ENCODE results near the gene REXO5. TPM values are rescaled to one million over a fixed set of nuclear protein-coding genes. Genes with fewer than 3 reads are reported as not detected.

Gene REXO5
- total RNA-seq, 8 experiments from 2014 or later, result 2.1 to 16.9 (median 6.4) TPM

DNA sequence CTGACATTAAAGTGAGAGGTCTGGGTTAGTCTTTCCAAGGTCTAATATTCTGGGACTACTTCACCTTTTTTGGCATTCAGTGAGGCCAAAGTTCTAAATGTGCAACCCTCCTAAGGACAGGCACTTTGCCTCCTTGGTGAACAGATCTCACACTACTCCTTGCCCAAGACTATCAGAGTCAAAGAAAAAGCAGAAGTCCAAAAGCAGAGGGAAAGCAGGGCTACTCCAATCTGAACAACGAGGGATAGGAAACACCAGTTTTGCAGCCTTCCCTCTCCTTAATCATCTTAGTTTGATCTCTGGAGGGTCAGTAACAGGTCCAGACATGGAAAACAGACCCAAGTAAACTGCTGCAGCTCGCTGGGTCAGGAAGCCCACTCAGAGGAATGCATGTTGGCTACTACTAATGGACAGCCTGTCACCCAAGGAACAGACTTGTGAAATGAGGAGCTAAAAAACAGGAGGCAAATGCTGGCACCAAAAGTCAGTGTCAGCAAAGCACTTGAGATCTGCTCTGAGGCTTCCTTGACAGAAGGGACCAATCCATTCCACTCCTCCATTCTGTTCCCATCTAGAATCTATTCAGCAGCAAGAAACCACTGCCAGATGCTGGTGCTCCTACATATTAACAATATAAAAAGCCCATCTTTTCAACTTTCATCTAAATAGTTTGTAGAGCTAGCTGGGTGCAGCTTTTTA is 63.9 kb downstream of the REXO5 start:
- H3K27ac ChIP-seq, result no peak overlapping the region
- in situ Hi-C loops (cut with MboI; ENCODE audit: low pct_unique_long_range_greater_than_20kb in 2 of 9, low sequenced_read_pairs in 9 of 9, unreplicated experiment in 9 of 9), result loop anchor here in 5 of 9 experiments (25.0 kb wide), 2 partner anchors 217 to 1467 kb away; no protein-coding TSS in a partner anchor
- no peak for ATAC-seq (replicated peaks in 6 of 8)
- 40 to 93% methylated on average over 2 of the region's 2 CpGs; no CpG with 5 or more reads in 8 of the 10 experiments for WGBS, 10 experiments
- no peak overlapping the region for H3K4me3 ChIP-seq
- H3K4me1 ChIP-seq (replicated peaks in 1 of 2), result peaks cover 4 to 8% of the 10 kb centered on the region in 2 donors

GRCh38 chr16:20871258-20871657 is 64.9 kb downstream of the REXO5 start:
- 33 to 100% (median 75%) methylated on average over 1 to 2 of the region's 2 CpGs; no CpG with 5 or more reads in 1 of the 10 experiments for WGBS, 10 experiments
- no peak for ATAC-seq (replicated peaks in 6 of 8)
- Histone ChIP-seq H3K4me3 (no peak overlapping the region), H3K4me1 (replicated peaks in 1 of 2) (peaks cover 3 to 7% of the 10 kb centered on the region in 2 donors), H3K27ac (no peak overlapping the region)
- in situ Hi-C loops (cut with MboI; ENCODE audit: low pct_unique_long_range_greater_than_20kb in 2 of 9, low sequenced_read_pairs in 9 of 9, unreplicated experiment in 9 of 9), result loop anchor here in 5 of 9 experiments (25.0 kb wide), 2 partner anchors 216 to 1466 kb away; no protein-coding TSS in a partner anchor

GRCh38 chr16:20871941-20872815 is 65.9 kb downstream of the REXO5 start:
- in situ Hi-C loops (cut with MboI; ENCODE audit: low pct_unique_long_range_greater_than_20kb in 2 of 9, low sequenced_read_pairs in 9 of 9, unreplicated experiment in 9 of 9), result loop anchor here in 5 of 9 experiments (25.0 kb wide), 2 partner anchors 215 to 1465 kb away; no protein-coding TSS in a partner anchor
- H3K27ac ChIP-seq, result no peak overlapping the region
- ATAC-seq (replicated peaks in 6 of 8), result no peak
- no peak overlapping the region for H3K4me3 ChIP-seq
- peaks cover 2 to 3% of the 10 kb centered on the region in 2 donors for H3K4me1 ChIP-seq (replicated peaks in 1 of 2)
- 72 to 96% (median 85%) methylated on average over 2 to 9 of the region's 9 CpGs for WGBS, 10 experiments

DNA sequence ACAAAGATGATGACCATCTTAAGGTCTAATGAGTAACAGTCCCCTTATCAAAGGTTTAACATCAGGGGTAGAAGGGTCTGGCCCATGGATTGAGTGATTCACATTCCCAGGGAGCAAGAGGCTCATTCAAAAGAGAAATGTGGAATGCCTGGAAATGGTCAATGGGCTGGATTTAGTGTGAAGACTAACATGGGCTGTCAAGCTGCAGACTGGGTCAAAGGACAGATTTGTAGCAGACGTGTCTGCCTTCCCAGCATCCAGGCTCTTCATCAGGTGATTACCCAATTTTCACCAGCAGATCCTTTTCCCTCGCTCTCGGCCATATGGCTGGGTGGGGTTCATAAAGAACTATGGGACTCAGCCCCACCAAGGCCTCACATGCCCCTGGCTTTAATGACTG is 67.0 kb downstream of the REXO5 start:
- Histone ChIP-seq H3K27ac (no peak overlapping the region), H3K4me1 (replicated peaks in 1 of 2) (peaks cover 3 to 5% of the 10 kb centered on the region in 2 donors), H3K4me3 (no peak overlapping the region)
- ATAC-seq (replicated peaks in 6 of 8), result no peak
- 60 to 100% (median 80%) methylated on average over 1 to 3 of the region's 3 CpGs; no CpG with 5 or more reads in 6 of the 10 experiments for WGBS, 10 experiments
- in situ Hi-C loops (cut with MboI; ENCODE audit: low pct_unique_long_range_greater_than_20kb in 2 of 9, low sequenced_read_pairs in 9 of 9, unreplicated experiment in 9 of 9), result loop anchor here in 5 of 9 experiments (25.0 kb wide), 2 partner anchors 214 to 1464 kb away; no protein-coding TSS in a partner anchor

- ATAC-seq (replicated peaks in 6 of 8), result no peak
- Histone ChIP-seq H3K4me1 (replicated peaks in 1 of 2) (peaks cover 11 to 13% of the 10 kb centered on the region in 2 donors), H3K27ac (no peak overlapping the region), H3K4me3 (no peak overlapping the region)
- in situ Hi-C loops (cut with MboI; ENCODE audit: low pct_unique_long_range_greater_than_20kb in 2 of 9, low sequenced_read_pairs in 9 of 9, unreplicated experiment in 9 of 9), result loop anchor here in 5 of 9 experiments (25.0 kb wide), 2 partner anchors 213 to 1463 kb away; no protein-coding TSS in a partner anchor
- 60 to 100% (median 90%) methylated on average over 1 to 4 of the region's 4 CpGs for WGBS, 10 experiments
These were observed 67.8 kb downstream of the REXO5 start for GRCh38 chr16:20874088-20874581.

GRCh38 chr16:20875355-20875650 is 69.0 kb downstream of the REXO5 start:
- no peak overlapping the region for H3K27ac ChIP-seq
- in situ Hi-C loops (cut with MboI; ENCODE audit: low pct_unique_long_range_greater_than_20kb in 2 of 9, low sequenced_read_pairs in 9 of 9, unreplicated experiment in 9 of 9), result no loop called here
- no peak overlapping the region for H3K4me3 ChIP-seq
- H3K4me1 ChIP-seq (replicated peaks in 1 of 2), result peaks cover 17 to 25% of the 10 kb centered on the region in 2 donors
- WGBS, 10 experiments, result 50 to 100% (median 83%) methylated on average over 1 of the region's 1 CpG; no CpG with 5 or more reads in 5 of the 10 experiments
- ATAC-seq (replicated peaks in 6 of 8), result peak in 7 of 8 experiments; percentile 20 to 88 (median 54)

DNA sequence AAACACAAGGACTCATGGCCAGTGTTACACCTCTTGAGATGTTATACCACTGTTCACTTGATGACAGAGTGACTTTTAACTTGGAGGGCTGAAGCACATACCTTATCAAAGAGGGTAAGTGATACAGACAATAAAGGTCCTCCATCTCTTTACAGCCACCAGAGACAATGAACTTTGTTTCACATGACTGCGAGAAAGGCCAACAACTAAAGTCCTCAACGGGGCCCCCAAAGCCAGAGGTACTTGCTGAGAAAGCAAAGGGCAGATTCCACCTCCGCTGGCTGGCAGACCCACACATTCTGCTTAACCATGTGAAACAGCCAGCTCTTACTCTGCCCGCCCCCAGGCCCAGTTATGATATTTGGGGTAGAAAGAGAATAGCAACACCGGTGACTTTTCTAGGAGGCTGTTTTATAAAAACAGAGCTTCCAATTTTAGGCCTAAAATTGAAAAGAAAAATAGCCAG is 72.4 kb downstream of the REXO5 start:
- no peak overlapping the region for H3K27ac ChIP-seq
- peak in 5 of 8 experiments; percentile 13 to 38 (median 24) for ATAC-seq (replicated peaks in 6 of 8)
- in situ Hi-C loops (cut with MboI; ENCODE audit: low pct_unique_long_range_greater_than_20kb in 2 of 9, low sequenced_read_pairs in 9 of 9, unreplicated experiment in 9 of 9), result no loop called here
- peaks cover 17 to 25% of the 10 kb centered on the region in 2 donors for H3K4me1 ChIP-seq (replicated peaks in 1 of 2)
- WGBS, 10 experiments, result 20 to 100% (median 67%) methylated on average over 2 to 4 of the region's 5 CpGs; no CpG with 5 or more reads in 3 of the 10 experiments
- H3K4me3 ChIP-seq, result no peak overlapping the region

- no peak overlapping the region for H3K4me3 ChIP-seq
- 30 to 56% (median 48%) methylated on average over 2 to 7 of the region's 7 CpGs for WGBS, 10 experiments
- peak; percentile 24 to 79 (median 66) for ATAC-seq (replicated peaks in 6 of 8)
These were observed 73.1 kb downstream of the REXO5 start for GRCh38 chr16:20879175-20880040.

DNA sequence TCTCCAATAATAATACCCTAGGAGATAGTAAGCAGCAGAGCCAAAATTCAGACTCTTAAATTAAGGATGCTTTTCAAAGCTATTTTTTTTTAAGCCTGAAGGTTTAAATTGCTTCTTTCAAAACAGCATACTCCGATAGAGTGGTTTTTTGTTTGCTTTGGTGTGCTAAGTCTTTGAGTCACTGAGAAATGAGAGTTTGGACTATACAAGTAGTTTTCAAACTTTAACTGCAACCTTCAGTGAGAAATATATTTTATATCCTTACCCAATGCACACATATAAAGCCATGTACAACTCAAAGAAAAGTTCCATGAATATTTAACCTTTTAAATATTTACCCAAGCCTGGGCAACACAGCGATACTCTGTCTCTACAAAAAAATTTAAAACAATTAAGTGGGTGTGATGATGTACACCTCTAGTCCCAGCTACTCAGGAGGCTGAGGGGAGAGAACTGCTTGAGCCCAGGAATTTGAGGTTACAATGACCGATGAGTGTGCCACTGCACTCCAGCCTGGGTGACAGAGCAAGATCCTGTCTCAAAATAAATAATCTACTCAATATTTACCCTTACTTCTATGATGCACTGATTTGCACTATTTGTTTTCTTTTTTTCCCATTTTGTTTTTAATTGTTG is 74.7 kb downstream of the REXO5 start:
- Histone ChIP-seq H3K27ac (no peak overlapping the region), H3K4me3 (no peak overlapping the region), H3K4me1 (replicated peaks in 1 of 2) (peaks cover 15 to 21% of the 10 kb centered on the region in 2 donors)
- 68 to 100% (median 95%) methylated on average over 1 to 3 of the region's 3 CpGs for WGBS, 10 experiments
- in situ Hi-C loops (cut with MboI; ENCODE audit: low pct_unique_long_range_greater_than_20kb in 2 of 9, low sequenced_read_pairs in 9 of 9, unreplicated experiment in 9 of 9), result no loop called here
- peak in 1 of 8 experiments; percentile 18 for ATAC-seq (replicated peaks in 6 of 8)

More at GRCh38 chr16:20879175-20880040, 73.1 kb downstream of the REXO5 start:
- in situ Hi-C loops (cut with MboI; ENCODE audit: low pct_unique_long_range_greater_than_20kb in 2 of 9, low sequenced_read_pairs in 9 of 9, unreplicated experiment in 9 of 9), result no loop called here
- H3K27ac ChIP-seq, result no peak overlapping the region
- peaks cover 17 to 25% of the 10 kb centered on the region in 2 donors for H3K4me1 ChIP-seq (replicated peaks in 1 of 2)

DNA sequence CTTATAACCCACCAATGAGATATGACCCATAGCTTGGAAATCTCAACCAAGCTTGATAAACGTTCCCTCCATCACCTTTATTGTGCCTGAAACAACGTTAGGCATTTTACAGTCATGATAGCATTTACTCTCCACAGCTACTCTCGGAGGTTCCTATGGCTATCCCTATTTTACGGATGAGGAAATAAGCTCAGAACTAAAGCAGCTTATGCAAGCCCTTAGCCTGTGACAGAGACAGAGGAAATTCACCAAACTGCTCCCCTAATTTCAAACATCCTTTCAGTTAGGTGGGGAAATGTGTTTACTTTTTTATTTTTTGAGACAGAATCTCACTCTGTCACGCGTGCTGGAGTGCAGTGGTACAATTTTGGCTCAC is 75.2 kb downstream of the REXO5 start:
- H3K27ac ChIP-seq, result no peak overlapping the region
- peaks cover 15 to 21% of the 10 kb centered on the region in 2 donors for H3K4me1 ChIP-seq (replicated peaks in 1 of 2)
- in situ Hi-C loops (cut with MboI; ENCODE audit: low pct_unique_long_range_greater_than_20kb in 2 of 9, low sequenced_read_pairs in 9 of 9, unreplicated experiment in 9 of 9), result no loop called here
- ATAC-seq (replicated peaks in 6 of 8), result no peak
- WGBS, 10 experiments, result 63 to 100% (median 84%) methylated on average over 1 to 6 of the region's 6 CpGs
- H3K4me3 ChIP-seq, result no peak overlapping the region

DNA sequence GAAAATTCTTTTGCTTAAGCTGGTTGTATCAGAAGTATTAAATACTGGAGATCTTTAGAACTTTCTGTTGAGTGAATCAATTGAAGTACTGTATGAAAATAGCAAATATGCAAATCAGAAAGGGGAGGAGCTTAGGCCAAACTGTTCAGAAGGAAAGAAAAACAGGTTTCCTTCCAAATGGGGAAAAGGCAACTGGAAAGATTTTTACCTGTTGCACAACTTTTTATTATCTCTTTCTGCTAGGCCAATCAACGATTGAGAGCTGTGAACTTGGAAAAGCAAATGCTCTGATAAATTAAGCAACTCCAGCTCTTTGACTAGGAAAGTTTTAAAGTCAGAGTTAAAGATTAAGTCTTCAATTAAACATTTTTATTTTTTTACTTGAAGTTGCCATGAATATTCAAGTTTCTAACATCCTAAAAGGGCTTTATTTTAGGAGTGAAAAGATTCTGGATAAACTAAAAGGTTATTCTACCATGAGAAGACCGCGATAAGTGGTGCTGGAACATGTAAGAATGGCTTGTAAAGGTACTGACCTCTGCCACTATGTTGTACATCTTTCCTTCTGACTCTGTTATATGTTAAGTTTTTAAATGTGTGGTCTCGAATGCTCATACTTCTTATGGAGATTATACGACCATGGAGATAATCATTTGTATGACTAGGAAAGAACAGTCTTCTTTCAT is 77.4 kb downstream of the REXO5 start:
- no peak overlapping the region for H3K27ac ChIP-seq
- in situ Hi-C loops (cut with MboI; ENCODE audit: low pct_unique_long_range_greater_than_20kb in 2 of 9, low sequenced_read_pairs in 9 of 9, unreplicated experiment in 9 of 9), result no loop called here
- no peak for ATAC-seq (replicated peaks in 6 of 8)
- peaks cover 11 to 16% of the 10 kb centered on the region in 2 donors for H3K4me1 ChIP-seq (replicated peaks in 1 of 2)
- H3K4me3 ChIP-seq, result no peak overlapping the region
- WGBS, 10 experiments, result 57 to 100% (median 71%) methylated on average over 1 to 5 of the region's 5 CpGs
